K562 (cell line): ENCODE measurements around the gene PPP1CA. TPM values are rescaled to one million over a fixed set of nuclear protein-coding genes. Genes with fewer than 3 reads are reported as not detected.

ENCODE experiments used
- ATAC-seq: fragments of 200-7000 bp; cut with Tn5 transposase; 3 replicates; pipeline ENCODE4 v1.9.1; 2020; ENCODE audit warnings: moderate library complexity
- BruUV-seq: library from RNA; stranded (reverse); fragments of 400-500 nt; replicated peaks from 2 replicates; lab custom pipeline; 2021; lab: Mats Ljungman, UMichigan
- CTCF ChIA-PET: fragments of 300-600 bp; formaldehyde crosslinking; extraction: SDS; loops from one replicate; lab custom pipeline; 2021; ENCODE audit warnings: low intra/inter-chr PET ratio; lab: Yijun Ruan, JAX
- POLR2A ChIA-PET: fragments of 300-600, 350-650 bp; sonication (Branson Sonifier 250); formaldehyde crosslinking; extraction: SDS; loops from one replicate; lab custom pipeline; 2021; ENCODE audit warnings: antibody characterized with exemption, inconsistent platforms; lab: Yijun Ruan, JAX
- DNase-seq, 4 experiments: peaks; one replicate each; pipeline versions ENCODE4 v3.0.0 to v3.0.0-alpha.2; 2011 to 2018; ENCODE audit warnings: low spot score in 3 of 4, mixed read lengths in 3 of 4; ENCODE audit errors: extremely low read depth in 1 of 4
- FAIRE-seq: peaks from 2 replicates; lab custom pipeline; 2011; peaks lifted over from hg19 to GRCh38; lab: Jason Lieb, UNC
- H2AFZ ChIP-seq: 2 replicates; pipeline ENCODE4 v1.6.0; 2011; ENCODE audit warnings: low read depth, low read length, control low read depth, inconsistent platforms
- H3K27ac ChIP-seq: fragments of 200-600 bp; 3 replicates; pipeline ENCODE4 v1.8.0; 2011; ENCODE audit warnings: low read depth, mild to moderate bottlenecking, control low read depth, inconsistent platforms, low read length, moderate library complexity, mixed read lengths; ENCODE audit errors: extremely low read depth
- H3K27me3 ChIP-seq, 2 experiments: fragments of 300-600 bp in 1 of 2; 2 replicates in 1 of 2; 3 replicates in 1 of 2; pipeline versions ENCODE4 v1.6.0 to v1.8.0; 2011; ENCODE audit warnings: inconsistent platforms in 2 of 2, low read length in 2 of 2, mild to moderate bottlenecking in 1 of 2, mixed read lengths in 1 of 2, moderate library complexity in 1 of 2; ENCODE audit not compliant: control insufficient read depth in 2 of 2, insufficient read depth in 2 of 2
- H3K36me3 ChIP-seq: fragments of 300-600 bp; 3 replicates; pipeline ENCODE4 v1.8.0; 2011; ENCODE audit warnings: mild to moderate bottlenecking, low read length, inconsistent platforms; ENCODE audit not compliant: control insufficient read depth, insufficient read depth
- H3K4me1 ChIP-seq, 2 experiments: fragments of 200-600 bp in 1 of 2; replicated peaks in 1 of 2; 2 replicates in 1 of 2; 3 replicates in 1 of 2; pipeline versions ENCODE4 v1.5.1 to v1.8.0; 2011; ENCODE audit warnings: inconsistent platforms in 2 of 2, low read length in 2 of 2, mild to moderate bottlenecking in 1 of 2, mixed read lengths in 1 of 2, moderate library complexity in 1 of 2; ENCODE audit not compliant: control insufficient read depth in 2 of 2, insufficient read depth in 2 of 2
- H3K4me2 ChIP-seq: 2 replicates; pipeline ENCODE4 v1.6.1; 2011; ENCODE audit warnings: low read length, control low read depth, inconsistent platforms, mixed read lengths; ENCODE audit not compliant: insufficient read depth
- H3K4me3 ChIP-seq: fragments of 200-600 bp; sonication (generic), shearing (Covaris generic); 2 replicates; pipeline ENCODE4 v1.5.1; 2016; ENCODE audit warnings: control low read depth, inconsistent platforms
- H3K79me2 ChIP-seq: fragments of 200-600 bp; 3 replicates; pipeline ENCODE4 v1.8.0; 2011; ENCODE audit warnings: low read length, inconsistent platforms; ENCODE audit not compliant: control insufficient read depth, insufficient read depth
- H3K9ac ChIP-seq, 2 experiments: 2 replicates each; pipeline versions ENCODE4 v1.6.0 to v1.6.1; 2011; ENCODE audit warnings: low read depth in 2 of 2, low read length in 2 of 2, control low read depth in 1 of 2, inconsistent platforms in 1 of 2, mild to moderate bottlenecking in 1 of 2, mixed read lengths in 1 of 2; ENCODE audit not compliant: insufficient read depth in 1 of 2
- H3K9me1 ChIP-seq: one replicate; pipeline ENCODE4 v1.6.0; 2011; ENCODE audit warnings: inconsistent platforms, mild to moderate bottlenecking, low read length, moderate library complexity; ENCODE audit not compliant: control insufficient read depth, insufficient read depth
- H3K9me3 ChIP-seq: replicated peaks from 2 replicates; pipeline ENCODE4 v1.5.1; 2011; ENCODE audit warnings: low read depth, low read length, inconsistent platforms; ENCODE audit not compliant: control insufficient read depth, insufficient read depth
- H4K20me1 ChIP-seq: replicated peaks from 2 replicates; pipeline ENCODE4 v1.6.1; 2011; ENCODE audit warnings: low read length, inconsistent platforms, mixed read lengths; ENCODE audit not compliant: control insufficient read depth, insufficient read depth
- MBD2 ChIP-seq: sonication (generic); IDR thresholded peaks from 2 replicates; pipeline ENCODE4 v1.6.1; 2016; ENCODE audit warnings: low read depth, borderline replicate concordance
- NEUROD1 ChIP-seq: fragments of 150-350 bp; IDR thresholded peaks from 2 replicates; pipeline ENCODE4 v1.6.1; 2014; ENCODE audit warnings: borderline replicate concordance, low read length, low read depth; ENCODE audit not compliant: partially characterized antibody
- POLR2A ChIP-seq: fragments of 450-650 bp; conservative IDR thresholded peaks from 2 replicates; pipeline ENCODE4 v1.6.1; 2016
- POLR2AphosphoS2 ChIP-seq: IDR thresholded peaks from 2 replicates; pipeline ENCODE4 v1.6.1; 2012; ENCODE audit warnings: low read length, improper control_type of control experiment
- POLR2G ChIP-seq: fragments of 200-400 bp; formaldehyde crosslinking; IDR thresholded peaks from 2 replicates; pipeline ENCODE4 v1.6.1; 2017; ENCODE audit warnings: low read depth, mild to moderate bottlenecking, antibody characterized with exemption, low read length, moderate library complexity
- RBFOX2 ChIP-seq: fragments of 200-400 bp; formaldehyde crosslinking; IDR thresholded peaks from 2 replicates; pipeline ENCODE4 v1.6.1; 2017; ENCODE audit warnings: low read depth, mild to moderate bottlenecking, low read length, moderate library complexity
- WGBS: fragments of 100-300 bp; shearing (Covaris generic); methylation state at CpG from one replicate; pipeline ENCODE4 v1.1.6; 2016; ENCODE audit warnings: low coverage, mixed read lengths; ENCODE audit not compliant: insufficient coverage; ENCODE audit errors: missing lambda C conversion rate; 5-methylcytosine and 5-hydroxymethylcytosine counted together
- in situ Hi-C: fragments of 300-500 bp; cut with MboI; formaldehyde crosslinking; loops from 4 replicates; pipeline ENCODE4 v1.15.0; 2018; ENCODE audit warnings: inconsistent platforms, mixed read lengths
- intact Hi-C: fragments of 100-400 bp; cut with micrococcal nuclease; formaldehyde crosslinking; loops from 2 replicates; pipeline ENCODE4 v1.14.2; 2022
- polyA plus RNA-seq, 8 experiments: library from polyadenylated mRNA; depleted of rRNA in 4 of 8; stranded (reverse) in 5 of 8; unstranded in 3 of 8; fragments of >200 nt; fragmentation: Nextera tagmentation in 2 of 8; fragmentation: Illumina TruSeq in 1 of 8; extraction: Ambion mirVana in 2 of 8; extraction: Trizol in 1 of 8; gene quantifications; 2 replicates each; pipeline versions ENCODE4 v1.2.1 to v1.2.3, GENCODE V29; 2011 to 2014; ENCODE audit warnings: inconsistent platforms in 1 of 8, missing spikeins in 1 of 8
- total RNA-seq, 7 experiments: library from RNA; depleted of rRNA in 6 of 7; stranded (reverse); fragments of >200 nt in 6 of 7; fragmentation: Illumina TruSeq in 2 of 7; extraction: Trizol in 2 of 7; gene quantifications; 2 replicates each; pipeline versions ENCODE4 v1.2.1 to v1.2.3, GENCODE V29; 2011 to 2021; ENCODE audit warnings: low replicate concordance in 1 of 7

PPP1CA gene
- total and polyA plus RNA-seq, 9 of the 15 experiments (the other 6 are each of a cell fraction or from before 2014, with no cell fraction given), result 18.2 to 242 (median 188) TPM

GRCh38 chr11:67440229-67441097 lies 38.8 kb upstream of the PPP1CA start:
- Histone ChIP-seq H3K27ac (no peak overlapping the region), H3K4me3 (no peak overlapping the region), H2AFZ (no peak overlapping the region), H3K27me3 (no peaks in the 10 kb centered on the region), H4K20me1 (no peaks in the 10 kb centered on the region), H3K9ac (peak overlapping the region in 1 of 2 experiments; percentile 73; a peak in 2 of 4 replicates), H3K4me1 (peaks cover 21 to 90% of the 10 kb centered on the region in 2 experiments), H3K36me3 (peaks cover 59% of the 10 kb centered on the region; the same call in 2 of the 3 replicates), H3K9me3 (no peaks in the 10 kb centered on the region), H3K79me2 (peaks cover 13% of the 10 kb centered on the region), H3K4me2 (no peak overlapping the region), H3K9me1 (peaks cover 4% of the 10 kb centered on the region)
- no peak for ATAC-seq
- no peak for FAIRE-seq
- ChIA-PET CTCF (no interaction called here), POLR2A (interaction anchor here (0.5 to 1.2 kb wide), 6 partner anchors 11 to 359 kb away, joined by 3 to 4 read pairs (median 3); partner anchors contain the start of gene TBC1D10C)
- TF ChIP-seq POLR2AphosphoS2 (peak; percentile 36), POLR2G (peak; percentile 36), RBFOX2 (peak; percentile 47; the same call in 1 of the 2 replicates), MBD2 (peak; percentile 17; the same call in 1 of the 2 replicates), POLR2A (peak; percentile 32; the same call in 1 of the 2 replicates), NEUROD1 (no peak)
- in situ Hi-C loops (no loop called here), intact Hi-C loops (no loop called here)
- 88% methylated on average over 10 of the region's 17 CpGs for WGBS
- no TSS peak for BruUV-seq
- no peak for DNase-seq
